ENCODE data around the gene ICAM5. TPM values are rescaled to one million over a fixed set of nuclear protein-coding genes. Genes with fewer than 3 reads are reported as not detected.

ICAM5 gene
- total and polyA plus RNA-seq, 9 of the 15 experiments (the other 6 are each of a cell fraction or from before 2014, with no cell fraction given) = 0.10 to 114 (median 13.7) TPM

DNA sequence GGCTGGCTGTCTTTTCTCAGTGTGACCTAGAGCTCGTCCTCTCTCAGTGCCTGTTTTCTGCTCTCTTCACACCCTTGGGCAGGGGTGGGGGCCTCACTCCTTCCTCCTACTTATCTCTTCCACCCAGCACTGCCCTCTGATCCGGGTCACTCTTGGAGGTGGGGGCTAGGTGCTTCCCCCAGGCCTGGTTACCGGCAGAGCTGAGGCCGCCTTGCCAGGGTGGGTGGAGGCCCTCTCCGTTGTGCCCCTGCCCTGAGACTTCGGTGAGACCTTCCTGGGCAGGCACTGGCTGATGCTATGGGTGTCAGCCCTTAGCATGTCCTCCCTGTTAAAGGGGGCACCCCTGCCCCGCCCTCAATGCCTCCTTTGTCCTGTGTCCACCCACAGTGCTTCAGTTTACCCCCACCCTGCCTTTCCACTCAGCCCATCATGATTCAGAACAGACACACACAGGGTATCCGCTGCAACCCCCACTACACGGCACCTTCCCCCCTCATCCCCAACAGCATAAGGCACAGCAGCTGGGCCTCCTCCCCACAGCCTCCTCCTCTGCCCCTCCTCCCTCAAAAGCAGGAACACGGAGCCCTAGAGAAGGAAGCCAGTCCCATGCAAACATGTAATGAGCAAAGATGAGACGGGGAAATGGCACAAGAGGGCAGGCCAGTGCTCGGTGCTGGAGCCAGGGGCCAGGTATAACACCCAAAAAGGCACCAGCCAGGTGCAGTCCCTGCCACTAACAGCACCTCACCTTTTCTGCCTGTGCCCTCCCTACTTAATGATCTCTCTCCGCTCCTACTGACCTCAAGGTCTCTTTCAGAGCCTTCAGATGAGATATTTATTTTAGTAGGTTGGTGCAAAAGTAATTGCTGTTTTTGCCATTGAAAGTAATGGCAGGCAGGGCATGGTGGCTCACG is 10.1 kb downstream of the ICAM5 start (continued):
- TF ChIP-seq PML (IDR thresholded peaks at IDR 0.05; ENCODE audit: low read length) (peak; percentile 61; the same call in 1 of the 2 replicates), HNRNPH1 (optimal IDR thresholded peaks at IDR 0.05; ENCODE audit: low read depth, low read length) (no peak), ZNF780A (CRISPR knock-in tag; IDR thresholded peaks at IDR 0.05) (no peak), CHD2 (IDR thresholded peaks at IDR 0.05; ENCODE audit: low read depth, low read length) (no peak; the same call in 1 of the 2 replicates), TGIF2 (CRISPR knock-in tag; IDR thresholded peaks at IDR 0.05) (no peak), MEIS2 (IDR thresholded peaks at IDR 0.05; ENCODE audit: partially characterized antibody) (no peak), PRMT5 (CRISPR knock-in tag; IDR thresholded peaks at IDR 0.05) (no peak), ETV6 (IDR thresholded peaks at IDR 0.05; ENCODE audit: borderline replicate concordance in 1 of 2, low read depth in 2 of 2, low read length in 1 of 2) (no peak), ETV6 (CRISPR knock-in tag; IDR thresholded peaks at IDR 0.05; ENCODE audit: borderline replicate concordance) (no peak), SP1 (CRISPR knock-in tag; IDR thresholded peaks at IDR 0.05) (peak; percentile 65), SIN3B (IDR thresholded peaks at IDR 0.05; ENCODE audit: low read depth) (no peak), SMARCA4 (IDR thresholded peaks at IDR 0.05) (peak; percentile 92), NCOA2 (IDR thresholded peaks at IDR 0.05; ENCODE audit: partially characterized antibody in 2 of 2) (no peak), STAT5A (IDR thresholded peaks at IDR 0.05; ENCODE audit: borderline replicate concordance, low read length) (peak; percentile 67; the same call in 1 of the 2 replicates), RFX7 (CRISPR knock-in tag; IDR thresholded peaks at IDR 0.05) (no peak), HNRNPL (IDR thresholded peaks at IDR 0.05; ENCODE audit: low read depth, low read length) (0 out of 2 replicates have a peak, but pooled peaks have one; percentile 79)
- TF ChIP-seq, protein P1, sequence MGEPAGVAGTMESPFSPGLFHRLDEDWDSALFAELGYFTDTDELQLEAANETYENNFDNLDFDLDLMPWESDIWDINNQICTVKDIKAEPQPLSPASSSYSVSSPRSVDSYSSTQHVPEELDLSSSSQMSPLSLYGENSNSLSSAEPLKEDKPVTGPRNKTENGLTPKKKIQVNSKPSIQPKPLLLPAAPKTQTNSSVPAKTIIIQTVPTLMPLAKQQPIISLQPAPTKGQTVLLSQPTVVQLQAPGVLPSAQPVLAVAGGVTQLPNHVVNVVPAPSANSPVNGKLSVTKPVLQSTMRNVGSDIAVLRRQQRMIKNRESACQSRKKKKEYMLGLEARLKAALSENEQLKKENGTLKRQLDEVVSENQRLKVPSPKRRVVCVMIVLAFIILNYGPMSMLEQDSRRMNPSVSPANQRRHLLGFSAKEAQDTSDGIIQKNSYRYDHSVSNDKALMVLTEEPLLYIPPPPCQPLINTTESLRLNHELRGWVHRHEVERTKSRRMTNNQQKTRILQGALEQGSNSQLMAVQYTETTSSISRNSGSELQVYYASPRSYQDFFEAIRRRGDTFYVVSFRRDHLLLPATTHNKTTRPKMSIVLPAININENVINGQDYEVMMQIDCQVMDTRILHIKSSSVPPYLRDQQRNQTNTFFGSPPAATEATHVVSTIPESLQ (CRISPR knock-in tag; IDR thresholded peaks at IDR 0.05) = no peak
- TF ChIP-seq, protein P2, sequence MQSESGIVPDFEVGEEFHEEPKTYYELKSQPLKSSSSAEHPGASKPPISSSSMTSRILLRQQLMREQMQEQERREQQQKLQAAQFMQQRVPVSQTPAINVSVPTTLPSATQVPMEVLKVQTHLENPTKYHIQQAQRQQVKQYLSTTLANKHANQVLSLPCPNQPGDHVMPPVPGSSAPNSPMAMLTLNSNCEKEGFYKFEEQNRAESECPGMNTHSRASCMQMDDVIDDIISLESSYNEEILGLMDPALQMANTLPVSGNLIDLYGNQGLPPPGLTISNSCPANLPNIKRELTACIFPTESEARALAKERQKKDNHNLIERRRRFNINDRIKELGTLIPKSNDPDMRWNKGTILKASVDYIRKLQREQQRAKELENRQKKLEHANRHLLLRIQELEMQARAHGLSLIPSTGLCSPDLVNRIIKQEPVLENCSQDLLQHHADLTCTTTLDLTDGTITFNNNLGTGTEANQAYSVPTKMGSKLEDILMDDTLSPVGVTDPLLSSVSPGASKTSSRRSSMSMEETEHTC (IDR thresholded peaks at IDR 0.05) = no peak; the same call in 1 of the 2 replicates
- TF ChIP-seq, protein P3, sequence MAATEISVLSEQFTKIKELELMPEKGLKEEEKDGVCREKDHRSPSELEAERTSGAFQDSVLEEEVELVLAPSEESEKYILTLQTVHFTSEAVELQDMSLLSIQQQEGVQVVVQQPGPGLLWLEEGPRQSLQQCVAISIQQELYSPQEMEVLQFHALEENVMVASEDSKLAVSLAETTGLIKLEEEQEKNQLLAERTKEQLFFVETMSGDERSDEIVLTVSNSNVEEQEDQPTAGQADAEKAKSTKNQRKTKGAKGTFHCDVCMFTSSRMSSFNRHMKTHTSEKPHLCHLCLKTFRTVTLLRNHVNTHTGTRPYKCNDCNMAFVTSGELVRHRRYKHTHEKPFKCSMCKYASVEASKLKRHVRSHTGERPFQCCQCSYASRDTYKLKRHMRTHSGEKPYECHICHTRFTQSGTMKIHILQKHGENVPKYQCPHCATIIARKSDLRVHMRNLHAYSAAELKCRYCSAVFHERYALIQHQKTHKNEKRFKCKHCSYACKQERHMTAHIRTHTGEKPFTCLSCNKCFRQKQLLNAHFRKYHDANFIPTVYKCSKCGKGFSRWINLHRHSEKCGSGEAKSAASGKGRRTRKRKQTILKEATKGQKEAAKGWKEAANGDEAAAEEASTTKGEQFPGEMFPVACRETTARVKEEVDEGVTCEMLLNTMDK (IDR thresholded peaks at IDR 0.05; ENCODE audit: borderline replicate concordance, insufficient read depth, low read depth, low read length, poor library complexity, severe bottlenecking) = no peak
- TF ChIP-seq, protein P4, sequence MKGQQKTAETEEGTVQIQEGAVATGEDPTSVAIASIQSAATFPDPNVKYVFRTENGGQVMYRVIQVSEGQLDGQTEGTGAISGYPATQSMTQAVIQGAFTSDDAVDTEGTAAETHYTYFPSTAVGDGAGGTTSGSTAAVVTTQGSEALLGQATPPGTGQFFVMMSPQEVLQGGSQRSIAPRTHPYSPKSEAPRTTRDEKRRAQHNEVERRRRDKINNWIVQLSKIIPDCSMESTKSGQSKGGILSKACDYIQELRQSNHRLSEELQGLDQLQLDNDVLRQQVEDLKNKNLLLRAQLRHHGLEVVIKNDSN (CRISPR knock-in tag; IDR thresholded peaks at IDR 0.05) = 0 out of 2 replicates have a peak, but pooled peaks have one; percentile 7
- TF ChIP-seq, protein P5, sequence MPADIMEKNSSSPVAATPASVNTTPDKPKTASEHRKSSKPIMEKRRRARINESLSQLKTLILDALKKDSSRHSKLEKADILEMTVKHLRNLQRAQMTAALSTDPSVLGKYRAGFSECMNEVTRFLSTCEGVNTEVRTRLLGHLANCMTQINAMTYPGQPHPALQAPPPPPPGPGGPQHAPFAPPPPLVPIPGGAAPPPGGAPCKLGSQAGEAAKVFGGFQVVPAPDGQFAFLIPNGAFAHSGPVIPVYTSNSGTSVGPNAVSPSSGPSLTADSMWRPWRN (IDR thresholded peaks at IDR 0.05; ENCODE audit: low read depth) = no peak

Measured in K562 (cell line).